NCI-H1048 (cell line): ENCODE data around the gene F10.
"Not testable (repeated sequence)": the region's sequence is repeated elsewhere in the genome, so short reads cannot be mapped to it uniquely, and the experiment has no call there.

ENCODE experiments used
- DNase-seq: peaks from one replicate; lab custom pipeline; 2025; lab: John Stamatoyannopoulos, UW

Gene F10

GRCh38 chr13:113102302-113102701, 20.3 kb upstream of the F10 start:
- DNase-seq: not testable (repeated sequence)

GRCh38 chr13:113102727-113103126, 19.9 kb upstream of the F10 start:
- no peak for DNase-seq

- DNase-seq: no peak
Measured at GRCh38 chr13:113103646-113104045, 19.0 kb upstream of the F10 start.

GRCh38 chr13:113105032-113105920, 17.3 kb upstream of the F10 start, which contains the start of gene F7:
Gene F7 (plus strand): TSS chr13:113105791. CDS start chr13:113105842, 51 bp downstream.
- DNase-seq: no peak

DNA sequence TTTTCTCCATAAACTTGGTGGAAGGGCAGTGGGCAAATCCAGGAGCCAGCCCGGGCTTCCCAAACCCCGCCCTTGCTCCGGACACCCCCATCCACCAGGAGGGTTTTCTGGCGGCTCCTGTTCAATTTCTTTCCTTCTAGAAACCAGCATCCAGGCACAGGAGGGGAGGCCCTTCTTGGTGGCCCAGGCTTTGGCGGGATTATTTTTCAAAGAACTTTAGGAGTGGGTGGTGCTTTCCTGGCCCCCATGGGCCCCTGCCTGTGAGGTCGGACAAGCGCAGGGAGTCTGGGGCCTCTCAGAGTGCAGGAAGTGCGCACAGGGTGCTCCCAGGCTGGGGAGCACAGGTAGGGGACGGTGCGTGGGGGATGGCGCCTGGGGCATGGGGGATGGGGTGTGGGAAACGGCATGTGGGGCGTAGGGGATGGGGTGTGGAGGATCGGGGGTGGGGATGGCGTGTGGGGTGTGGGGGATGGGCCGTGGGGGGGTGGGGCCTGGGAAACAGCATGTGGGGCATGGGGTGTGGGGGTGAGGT, 16.6 kb upstream of the F10 start:
- no peak for DNase-seq

GRCh38 chr13:113106711-113107351, 15.8 kb upstream of the F10 start:
- no peak for DNase-seq

DNA sequence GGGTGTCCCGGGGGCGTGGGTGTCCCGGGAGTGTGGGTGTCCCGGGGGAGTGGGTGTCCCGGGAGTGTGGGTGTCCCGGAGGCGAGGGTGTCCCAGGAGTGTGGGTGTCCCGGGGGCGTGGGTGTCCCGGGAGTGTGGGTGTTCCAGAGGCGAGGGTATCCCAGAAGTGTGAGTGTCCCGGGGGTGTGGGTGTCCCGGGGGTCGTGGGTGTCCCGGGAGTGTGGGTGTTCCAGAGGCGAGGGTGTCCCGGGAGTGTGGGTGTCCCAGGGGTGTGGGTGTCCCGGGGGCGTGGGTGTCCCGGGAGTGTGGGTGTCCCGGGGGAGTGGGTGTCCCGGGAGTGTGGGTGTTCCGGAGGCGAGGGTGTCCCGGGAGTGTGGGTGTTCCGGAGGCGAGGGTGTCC, 14.1 kb upstream of the F10 start:
- DNase-seq: not testable (repeated sequence)

DNA sequence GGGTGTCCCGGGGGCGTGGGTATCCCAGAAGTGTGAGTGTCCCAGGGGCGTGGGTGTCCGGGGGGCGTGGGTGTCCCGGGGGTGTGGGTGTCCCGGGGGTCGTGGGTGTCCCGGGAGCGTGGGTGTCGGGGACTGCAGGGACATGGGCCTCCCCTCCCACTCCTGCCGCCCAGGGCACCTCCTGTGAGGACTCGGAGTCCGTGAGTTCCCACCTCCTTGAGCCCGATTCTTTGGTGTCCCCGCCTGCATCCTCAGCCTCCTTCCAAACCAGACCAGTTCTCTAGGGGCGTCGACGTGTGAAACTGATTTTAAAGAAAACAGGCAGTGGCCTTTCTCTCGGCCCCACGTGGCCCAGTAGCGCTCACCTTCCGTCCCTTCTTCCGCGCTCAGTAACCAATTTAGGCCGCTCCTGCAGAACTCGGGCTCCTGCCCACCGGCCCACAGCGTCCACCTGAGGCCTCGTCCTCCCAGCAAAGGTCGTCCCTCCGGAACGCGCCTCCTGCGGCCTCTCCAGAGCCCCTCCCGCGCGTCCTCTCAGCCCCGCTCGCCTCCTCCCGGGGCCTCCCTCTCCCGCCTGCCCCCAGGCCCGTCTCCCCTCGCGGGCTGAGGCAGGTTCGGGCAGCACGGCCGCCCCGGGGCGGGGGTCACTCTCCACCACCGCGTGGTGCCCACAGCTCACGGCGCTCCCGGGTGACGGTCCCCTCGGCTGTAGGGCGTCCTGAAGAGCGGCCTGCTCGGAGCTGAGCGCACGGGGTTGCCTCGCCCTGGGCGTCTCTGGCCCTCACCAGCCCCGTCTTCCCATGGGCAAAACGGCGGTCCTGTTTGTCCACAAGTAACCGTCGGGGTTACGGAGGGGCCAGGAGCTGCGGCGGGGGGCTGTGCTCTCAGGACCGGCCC, 13.2 kb upstream of the F10 start:
- DNase-seq: no peak

DNA sequence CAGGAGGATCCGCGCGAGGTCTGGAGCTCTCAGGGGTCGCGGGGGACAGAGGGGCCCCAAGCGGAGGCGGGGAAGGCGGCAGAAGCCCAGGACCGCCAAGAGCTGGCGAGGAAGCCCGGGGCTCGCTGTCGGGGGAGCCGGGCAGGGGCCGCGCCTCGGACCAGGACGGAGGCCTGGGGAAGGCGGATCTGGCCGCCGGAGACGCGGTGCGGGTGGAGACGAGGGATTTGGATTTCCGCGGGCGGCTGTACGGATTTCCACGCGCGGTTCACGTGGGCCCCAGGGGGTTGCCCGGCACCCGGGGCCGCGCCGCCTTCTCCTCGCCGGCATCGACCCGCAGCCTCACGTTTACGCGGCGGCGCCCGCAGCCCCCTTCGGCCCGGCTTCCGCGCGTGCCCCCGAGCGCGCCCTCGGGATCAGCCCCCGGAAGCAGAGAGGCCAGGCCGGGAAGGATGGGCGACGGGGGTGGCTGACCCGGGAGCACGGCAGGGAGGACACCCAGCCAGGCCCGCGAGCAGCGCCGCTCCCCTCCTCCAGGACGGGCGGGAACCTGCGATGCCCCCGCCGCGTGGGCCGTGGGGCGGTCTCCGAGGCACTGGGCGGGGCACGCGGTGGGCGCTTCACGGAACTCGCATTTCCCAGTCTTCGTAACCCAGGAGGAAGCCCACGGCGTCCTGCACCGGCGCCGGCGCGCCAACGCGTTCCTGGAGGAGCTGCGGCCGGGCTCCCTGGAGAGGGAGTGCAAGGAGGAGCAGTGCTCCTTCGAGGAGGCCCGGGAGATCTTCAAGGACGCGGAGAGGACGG, 12.3 kb upstream of the F10 start:
- no peak for DNase-seq

DNA sequence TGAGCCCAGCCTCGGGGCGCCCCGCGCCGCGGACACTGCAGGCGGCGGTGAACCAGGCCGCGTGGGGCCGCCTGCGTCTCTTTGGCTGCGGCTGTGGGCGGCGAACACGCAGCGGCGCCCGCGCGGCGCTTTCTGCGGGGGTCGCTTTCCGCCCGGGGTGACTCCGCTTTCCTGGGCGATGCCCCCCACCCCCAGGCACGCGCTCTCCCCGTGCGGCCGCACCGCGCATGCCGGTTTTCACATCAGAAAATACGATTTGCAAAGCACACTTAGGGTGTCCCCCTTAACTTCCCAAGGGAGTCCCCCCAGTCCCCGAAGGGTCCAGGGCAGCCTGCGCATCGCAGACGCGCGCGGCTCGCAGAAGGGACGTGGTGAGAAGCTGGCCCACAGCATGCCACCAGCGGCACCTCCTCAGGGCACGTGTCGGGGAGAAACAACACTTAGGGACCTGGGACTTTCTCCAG, 11.7 kb upstream of the F10 start:
- no peak for DNase-seq

GRCh38 chr13:113111821-113112220, 10.8 kb upstream of the F10 start:
- DNase-seq: not testable (repeated sequence)

DNA sequence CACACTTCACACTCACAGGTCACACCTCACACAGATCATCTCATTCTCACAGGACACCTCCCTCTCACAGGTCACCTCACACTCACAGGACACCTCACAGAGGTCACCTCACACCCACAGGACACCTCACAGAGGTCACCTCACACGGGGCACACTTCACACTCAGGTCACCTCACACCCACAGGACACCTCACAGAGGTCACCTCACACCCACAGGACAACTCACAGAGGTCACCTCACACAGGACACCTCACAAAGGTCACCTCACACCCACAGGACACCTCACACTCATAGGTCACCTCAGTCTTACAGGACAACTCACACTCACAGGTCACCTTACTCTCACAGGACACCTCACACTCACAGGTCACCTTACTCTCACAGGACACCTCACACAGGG, 10.1 kb upstream of the F10 start:
- DNase-seq: not testable (repeated sequence)

DNA sequence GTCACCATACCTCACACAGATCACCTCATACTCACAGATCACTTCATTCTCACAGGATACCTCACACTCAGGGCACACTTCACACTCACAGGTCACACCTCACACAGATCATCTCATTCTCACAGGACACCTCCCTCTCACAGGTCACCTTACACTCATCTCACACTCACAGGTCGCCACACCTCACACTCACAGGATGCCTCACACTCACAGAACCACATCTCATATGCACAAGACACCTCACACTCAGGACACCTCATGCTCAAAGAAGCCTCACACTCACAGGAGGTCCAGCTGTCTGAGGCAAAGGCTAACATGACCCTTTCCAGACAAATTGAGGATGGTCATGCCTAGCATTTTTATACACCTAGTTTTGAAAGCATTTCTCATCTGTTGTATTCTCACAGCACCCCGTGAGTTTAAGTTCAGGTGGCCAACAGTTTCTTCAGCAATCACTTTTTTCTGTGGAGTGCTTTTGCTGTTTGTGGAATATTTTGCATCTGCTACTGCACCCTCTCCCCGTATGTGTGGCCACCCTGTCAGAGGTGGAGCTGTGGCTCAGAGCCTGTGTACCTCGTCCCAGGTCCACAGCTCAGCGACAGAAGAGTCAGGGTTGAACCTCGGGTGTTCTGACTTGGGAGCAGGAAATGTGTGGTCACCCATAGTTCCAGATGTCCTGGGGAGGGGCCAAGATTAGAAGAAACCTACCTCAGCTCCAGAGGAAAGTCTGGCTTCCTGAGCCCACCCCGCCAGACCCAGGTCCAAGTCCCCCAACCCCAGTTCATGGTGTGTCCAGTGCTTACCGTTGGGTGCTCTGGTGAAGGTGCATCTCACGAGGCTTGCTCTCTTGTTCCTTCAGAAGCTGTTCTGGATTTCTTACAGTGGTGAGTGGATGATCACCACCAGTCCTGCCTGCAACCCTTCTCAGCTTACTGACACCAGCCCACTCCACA, 9.4 kb upstream of the F10 start:
- no peak for DNase-seq

GRCh38 chr13:113113846-113114271, 8.7 kb upstream of the F10 start:
- no peak for DNase-seq

DNA sequence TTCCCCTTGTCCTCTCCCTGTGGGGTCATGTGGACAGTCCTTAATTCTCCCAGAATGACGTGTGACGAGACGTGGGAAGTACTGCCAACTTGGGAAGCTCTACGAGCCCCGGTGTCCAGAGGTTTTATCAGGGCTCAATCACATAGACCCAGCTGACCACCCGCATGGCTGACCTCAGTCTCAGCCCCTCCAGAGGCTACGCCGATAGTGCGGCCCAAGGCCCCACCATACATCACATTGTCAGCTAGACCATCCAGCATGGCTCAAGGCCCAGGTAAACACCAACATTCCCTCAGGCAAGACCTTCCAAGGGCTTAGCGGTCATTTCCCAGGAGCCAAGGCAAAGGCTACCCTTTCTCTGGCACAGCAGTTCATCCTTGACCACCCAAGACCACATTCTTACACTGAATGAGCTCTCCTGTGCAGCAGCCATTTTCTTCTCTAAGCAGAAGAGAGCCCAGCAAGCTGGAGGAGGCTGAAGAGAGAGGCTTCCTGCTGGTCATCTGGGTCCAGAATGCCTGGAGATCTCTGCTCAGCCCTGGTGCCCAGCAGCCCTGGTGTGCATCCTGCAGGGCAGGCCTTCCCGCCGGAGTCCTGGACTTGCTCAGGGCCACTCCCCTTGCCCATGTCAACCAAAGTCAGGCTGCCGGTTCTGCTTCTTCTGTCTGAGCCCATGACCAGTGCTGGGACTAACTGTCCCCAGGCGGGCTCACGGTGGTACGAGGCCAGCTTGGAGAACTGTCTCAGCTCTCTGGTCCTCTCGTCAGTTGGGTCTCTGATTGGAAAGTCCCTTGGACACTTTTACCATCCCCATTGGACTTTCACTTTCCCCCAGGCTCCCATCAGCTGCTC, 7.9 kb upstream of the F10 start:
- DNase-seq: no peak

DNA sequence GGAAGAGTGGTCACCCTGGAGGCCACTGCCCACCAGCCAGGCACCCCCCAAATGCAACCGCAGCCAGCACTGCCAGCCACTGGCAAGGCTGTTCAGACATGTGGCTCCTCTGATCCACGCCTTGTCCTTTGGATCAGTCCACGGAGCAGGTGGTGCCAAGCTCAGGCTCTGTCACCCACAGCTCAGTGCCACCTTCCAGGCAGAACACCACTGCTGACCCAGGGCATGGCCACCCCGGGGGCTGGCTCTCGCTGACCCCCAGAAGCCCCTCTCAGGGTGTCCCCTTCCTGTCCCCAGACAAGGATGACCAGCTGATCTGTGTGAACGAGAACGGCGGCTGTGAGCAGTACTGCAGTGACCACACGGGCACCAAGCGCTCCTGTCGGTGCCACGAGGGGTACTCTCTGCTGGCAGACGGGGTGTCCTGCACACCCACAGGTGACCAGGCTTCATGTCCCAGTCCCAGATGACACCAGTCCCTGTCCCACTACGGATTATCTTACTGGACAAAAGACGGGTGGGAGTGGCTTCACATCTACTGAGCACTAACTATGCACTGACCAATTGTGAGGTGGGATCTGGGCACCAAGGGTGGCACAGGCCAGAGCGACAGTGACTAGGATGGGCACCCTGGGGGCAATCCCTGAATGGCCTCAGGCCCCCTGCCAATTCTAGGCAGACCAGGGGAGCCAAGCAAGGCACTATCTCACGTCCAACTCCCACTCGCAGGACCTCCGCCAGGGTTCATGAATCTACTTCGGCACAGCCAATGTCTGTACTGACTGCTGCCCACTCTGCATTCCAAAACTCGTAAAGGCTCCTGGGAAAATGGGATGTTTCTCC, 7.0 kb upstream of the F10 start:
- DNase-seq: no peak

DNA sequence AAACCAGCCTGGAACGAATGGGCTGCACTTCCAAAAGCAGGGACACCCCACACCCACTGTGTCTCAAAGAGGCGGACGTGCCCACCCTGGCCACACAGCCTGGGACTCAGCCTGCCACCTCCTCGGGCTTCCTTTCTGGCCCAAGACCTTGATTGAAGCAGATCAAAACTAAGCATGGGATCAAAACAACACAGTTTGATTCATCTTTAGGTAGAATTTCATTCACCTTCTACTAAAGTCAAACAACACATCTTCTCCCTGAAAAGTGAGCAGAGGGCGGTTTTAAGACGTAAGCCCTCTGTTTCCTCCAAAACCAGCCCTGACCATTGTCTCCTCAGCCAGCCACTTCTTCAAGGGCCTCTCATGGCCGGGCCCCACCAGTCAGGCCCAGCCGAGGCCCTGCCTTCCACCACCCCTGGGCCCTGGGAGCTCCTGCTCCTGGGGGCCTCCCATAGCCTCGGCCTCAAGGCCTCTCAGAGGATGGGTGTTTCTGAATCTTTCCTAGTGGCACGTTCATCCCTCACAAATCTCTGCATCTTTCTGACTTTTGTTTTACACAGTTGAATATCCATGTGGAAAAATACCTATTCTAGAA, 6.3 kb upstream of the F10 start:
- DNase-seq: no peak

GRCh38 chr13:113116871-113117271, 5.7 kb upstream of the F10 start:
- DNase-seq: no peak
